ENCODE measurements around the gene TRIM13.

DNA sequence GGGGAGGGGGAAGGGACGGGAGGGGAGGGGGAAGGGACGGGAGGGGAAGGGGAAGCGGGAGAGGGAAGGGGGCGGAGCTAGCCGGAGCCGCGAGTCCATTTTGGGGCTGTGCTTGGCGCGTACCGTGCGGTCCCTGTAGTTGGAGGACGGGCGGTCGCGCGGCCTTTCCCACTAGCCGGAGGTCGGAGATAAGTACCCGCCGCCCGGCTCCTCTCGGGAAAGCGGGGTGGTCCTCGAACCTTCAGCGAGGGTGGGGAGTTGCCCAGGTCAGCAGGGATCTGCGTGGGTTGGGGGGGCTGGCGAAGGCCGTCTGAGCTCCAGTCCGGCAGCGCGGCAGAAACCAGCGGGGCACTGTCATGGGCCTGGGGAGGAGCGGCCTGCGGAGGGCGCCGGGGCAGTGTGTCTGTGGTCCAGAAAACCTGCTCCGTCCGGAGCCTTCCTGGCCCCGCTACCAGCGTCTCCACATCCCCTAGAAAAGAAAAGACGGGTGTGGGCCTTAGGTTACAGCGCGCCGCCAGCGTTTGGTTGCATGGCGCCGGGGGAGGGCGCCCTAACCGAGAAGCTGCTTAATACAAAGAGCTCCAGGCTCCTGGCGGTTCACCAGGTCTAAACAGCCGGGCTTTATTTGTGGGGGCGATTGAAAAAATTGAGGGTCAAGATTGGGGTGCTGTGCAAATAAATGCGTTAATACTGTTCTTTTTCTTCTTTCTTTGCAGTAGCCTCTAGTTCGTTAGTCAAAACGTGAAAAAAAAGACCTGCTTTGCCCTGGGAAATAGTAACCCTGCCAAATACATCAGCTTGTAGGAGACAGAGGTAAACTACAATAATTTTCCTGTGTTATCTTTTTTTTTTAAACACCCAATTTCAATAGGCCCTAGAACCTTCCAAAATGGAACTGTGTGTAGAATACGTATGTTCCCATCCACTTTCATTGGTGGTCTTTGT lies at the start of gene TRIM13:
- TF ChIP-seq, protein P1, sequence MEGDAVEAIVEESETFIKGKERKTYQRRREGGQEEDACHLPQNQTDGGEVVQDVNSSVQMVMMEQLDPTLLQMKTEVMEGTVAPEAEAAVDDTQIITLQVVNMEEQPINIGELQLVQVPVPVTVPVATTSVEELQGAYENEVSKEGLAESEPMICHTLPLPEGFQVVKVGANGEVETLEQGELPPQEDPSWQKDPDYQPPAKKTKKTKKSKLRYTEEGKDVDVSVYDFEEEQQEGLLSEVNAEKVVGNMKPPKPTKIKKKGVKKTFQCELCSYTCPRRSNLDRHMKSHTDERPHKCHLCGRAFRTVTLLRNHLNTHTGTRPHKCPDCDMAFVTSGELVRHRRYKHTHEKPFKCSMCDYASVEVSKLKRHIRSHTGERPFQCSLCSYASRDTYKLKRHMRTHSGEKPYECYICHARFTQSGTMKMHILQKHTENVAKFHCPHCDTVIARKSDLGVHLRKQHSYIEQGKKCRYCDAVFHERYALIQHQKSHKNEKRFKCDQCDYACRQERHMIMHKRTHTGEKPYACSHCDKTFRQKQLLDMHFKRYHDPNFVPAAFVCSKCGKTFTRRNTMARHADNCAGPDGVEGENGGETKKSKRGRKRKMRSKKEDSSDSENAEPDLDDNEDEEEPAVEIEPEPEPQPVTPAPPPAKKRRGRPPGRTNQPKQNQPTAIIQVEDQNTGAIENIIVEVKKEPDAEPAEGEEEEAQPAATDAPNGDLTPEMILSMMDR (IDR thresholded peaks at IDR 0.05): peak; percentile 64 to 66 (median 65)
- TF ChIP-seq POLR2A (IDR thresholded peaks at IDR 0.05) (peak; percentile 42), POLR2AphosphoS5 (IDR thresholded peaks at IDR 0.05) (peak; percentile 60 to 85 (median 61))
